GM12892 (cell line): Measurements from ENCODE around the gene LASP1NB.

Experiments used
- POLR2AphosphoS5 ChIP-seq: IDR thresholded peaks from 2 replicates; pipeline ENCODE4 v1.6.1; 2011; ENCODE audit warnings: low read depth, low read length, control low read depth
- TAF1 ChIP-seq: IDR thresholded peaks from 2 replicates; pipeline ENCODE4 v1.6.1; 2011; ENCODE audit warnings: low read depth, mild to moderate bottlenecking, control low read depth, low read length, borderline replicate concordance

- no peak for TF ChIP-seq POLR2AphosphoS5
- no peak for TF ChIP-seq TAF1
Measured at GRCh38 chr17:38885728-38886642, 39.4 kb upstream of the LASP1NB start.
